IPS-15b (cell line): ENCODE results near the gene IZUMO1.
"Not testable (repeated sequence)": the region's sequence is repeated elsewhere in the genome, so short reads cannot be mapped to it uniquely, and the experiment has no call there.

ENCODE experiments used
- H3K27me3 ChIP-seq: one replicate; pipeline ENCODE4 v1.6.1; 2013; ENCODE audit warnings: low read length; ENCODE audit not compliant: control insufficient read depth, insufficient read depth
- H3K36me3 ChIP-seq: one replicate; pipeline ENCODE4 v1.6.1; 2013; ENCODE audit warnings: low read length; ENCODE audit not compliant: control insufficient read depth, insufficient read depth
- H3K4me1 ChIP-seq: one replicate; pipeline ENCODE4 v1.6.1; 2013; ENCODE audit warnings: mild to moderate bottlenecking, low read length; ENCODE audit not compliant: control insufficient read depth, insufficient read depth
- H3K4me3 ChIP-seq: one replicate; pipeline ENCODE4 v1.5.1; 2013; ENCODE audit warnings: low read depth, low read length
- H3K9ac ChIP-seq: one replicate; pipeline ENCODE4 v1.6.1; 2013; ENCODE audit warnings: low read depth, mild to moderate bottlenecking, low read length
- H3K9me3 ChIP-seq: one replicate; pipeline ENCODE4 v1.6.1; 2013; ENCODE audit warnings: mild to moderate bottlenecking, low read length; ENCODE audit not compliant: control insufficient read depth, insufficient read depth

The IZUMO1 gene

DNA sequence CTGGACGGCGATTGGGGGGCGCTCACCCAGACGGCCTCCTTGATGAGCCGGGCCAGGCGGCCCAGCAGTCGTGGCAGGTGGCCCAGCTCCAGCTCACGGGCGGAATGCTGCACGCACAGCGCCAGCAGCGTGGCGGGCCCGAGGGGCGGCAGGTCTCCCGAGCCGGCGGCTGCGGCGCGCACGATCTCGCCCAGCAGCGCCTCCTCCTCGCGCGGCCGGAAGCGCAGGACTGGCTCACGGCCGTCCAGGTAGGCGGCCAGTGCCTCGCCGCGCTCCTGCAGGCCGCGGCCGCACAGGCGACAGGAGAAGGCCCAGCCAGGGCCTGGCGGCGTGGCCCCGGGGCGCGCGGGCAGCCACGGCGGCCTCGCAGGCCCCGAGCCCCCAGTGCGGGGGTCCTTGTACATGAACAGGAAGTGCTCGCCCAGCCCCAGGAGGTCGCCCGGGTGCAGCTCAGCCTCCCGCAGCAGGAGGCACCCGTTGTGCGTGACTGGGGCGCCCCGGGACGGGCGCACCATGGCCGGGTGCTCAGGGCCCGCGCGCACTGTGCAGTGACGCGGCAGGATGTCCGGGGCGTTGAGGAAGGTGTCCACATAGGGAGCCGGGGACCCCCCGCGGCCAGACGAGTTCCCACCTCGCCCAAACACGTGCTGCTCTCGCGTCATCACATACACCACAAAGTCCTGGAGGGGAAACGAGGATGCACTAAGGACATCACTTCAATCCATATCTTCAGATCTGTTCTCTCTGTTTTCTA, 17.6 kb downstream of the IZUMO1 start:
- no peaks in the 10 kb centered on the region for H3K4me1 ChIP-seq
- no peaks in the 10 kb centered on the region for H3K9me3 ChIP-seq
- H3K36me3 ChIP-seq: peaks cover 3% of the 10 kb centered on the region
- no peak overlapping the region for H3K9ac ChIP-seq
- H3K27me3 ChIP-seq: no peaks in the 10 kb centered on the region
- peak overlapping the region; percentile 52 for H3K4me3 ChIP-seq

DNA sequence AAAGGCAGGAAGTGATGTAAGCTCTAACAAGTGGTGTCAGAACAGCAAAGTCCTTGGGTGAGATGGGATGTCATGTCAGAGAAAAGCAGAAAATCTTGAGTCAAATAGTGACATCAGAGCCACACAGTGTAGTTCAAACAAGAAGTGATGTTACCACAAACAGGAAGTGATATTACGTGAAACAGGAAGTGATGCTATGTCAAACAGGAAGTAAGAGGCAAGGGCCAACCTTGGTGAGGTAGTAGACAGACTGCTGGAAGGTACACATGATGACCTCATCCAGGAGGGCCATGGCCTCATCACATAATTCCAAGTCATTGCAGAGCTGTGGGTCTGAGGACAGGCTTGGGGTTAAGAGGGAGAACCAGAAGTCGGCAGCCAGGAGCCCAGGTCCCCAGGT, 20.2 kb downstream of the IZUMO1 start:
- Histone ChIP-seq H3K9me3 (no peaks in the 10 kb centered on the region), H3K27me3 (no peaks in the 10 kb centered on the region), H3K9ac (no peak overlapping the region), H3K4me1 (no peaks in the 10 kb centered on the region), H3K4me3 (no peak overlapping the region), H3K36me3 (no peaks in the 10 kb centered on the region)

GRCh38 chr19:48724796-48725753, 21.6 kb downstream of the IZUMO1 start:
- no peak overlapping the region for H3K9ac ChIP-seq
- no peaks in the 10 kb centered on the region for H3K9me3 ChIP-seq
- no peak overlapping the region for H3K4me3 ChIP-seq
- no peaks in the 10 kb centered on the region for H3K4me1 ChIP-seq
- H3K36me3 ChIP-seq: no peaks in the 10 kb centered on the region
- no peaks in the 10 kb centered on the region for H3K27me3 ChIP-seq

DNA sequence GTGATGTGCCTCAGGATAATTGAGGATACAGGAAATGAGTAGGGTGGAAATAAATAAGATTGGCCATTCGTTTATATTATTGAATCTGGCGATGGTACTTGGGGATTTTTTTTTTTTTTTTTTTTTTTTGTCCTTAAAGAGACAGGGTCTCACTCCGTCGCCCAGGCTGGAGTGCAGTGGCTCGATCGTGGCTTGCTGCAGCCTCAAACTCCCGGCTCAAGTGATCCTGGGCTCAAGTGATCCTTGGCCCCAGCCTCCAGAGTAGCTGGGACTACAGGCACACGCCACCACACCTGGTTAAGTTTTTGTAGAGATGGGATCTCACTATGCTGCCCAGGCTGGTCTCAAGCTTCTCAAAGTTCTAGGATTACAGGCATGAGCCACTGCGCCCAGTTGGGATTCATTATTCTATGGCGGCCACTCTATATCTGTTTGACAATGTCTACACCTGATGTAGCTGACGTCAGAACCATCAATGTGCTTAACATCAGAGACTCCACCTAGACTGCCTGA, 24.5 kb downstream of the IZUMO1 start:
- no peaks in the 10 kb centered on the region for H3K36me3 ChIP-seq
- H3K27me3 ChIP-seq: no peaks in the 10 kb centered on the region
- peaks cover 7% of the 10 kb centered on the region for H3K4me1 ChIP-seq
- no peaks in the 10 kb centered on the region for H3K9me3 ChIP-seq
- H3K4me3 ChIP-seq: no peak overlapping the region
- no peak overlapping the region for H3K9ac ChIP-seq

DNA sequence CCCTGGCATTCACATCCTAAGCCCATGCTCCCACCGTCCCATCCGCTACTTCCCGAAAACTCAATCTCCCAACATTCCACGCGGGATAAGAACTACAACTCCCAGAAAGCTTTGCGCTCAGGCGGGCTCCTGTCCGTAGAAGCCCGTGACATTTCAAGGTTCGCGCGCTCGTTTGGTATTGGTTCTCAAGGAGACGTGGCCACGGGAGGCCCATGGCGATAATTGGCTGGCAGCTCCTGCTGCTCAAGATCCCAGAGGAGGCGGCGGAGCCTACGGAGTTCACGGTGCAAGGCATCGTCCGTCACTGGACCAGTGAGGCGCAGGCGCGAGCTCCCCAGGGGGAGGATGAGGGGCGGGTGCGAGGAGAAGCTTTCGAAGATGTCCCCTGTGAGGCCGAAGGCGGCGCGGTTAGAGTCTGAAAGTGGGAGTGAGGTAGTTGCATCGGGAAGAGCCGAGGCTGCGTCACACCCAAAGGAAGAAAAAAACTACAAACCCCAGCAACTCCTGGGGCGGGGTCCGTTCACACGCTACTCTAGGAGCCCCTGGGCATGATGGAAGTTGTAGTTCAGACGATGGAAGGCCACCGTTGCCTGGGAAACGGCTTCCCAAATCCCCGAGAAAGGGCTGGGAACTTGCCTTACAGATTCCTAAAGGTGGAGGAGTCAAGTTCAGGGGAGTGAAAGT, 26.0 kb downstream of the IZUMO1 start:
- H3K4me1 ChIP-seq: peaks cover 10% of the 10 kb centered on the region
- no peaks in the 10 kb centered on the region for H3K9me3 ChIP-seq
- peak overlapping the region; percentile 84 for H3K4me3 ChIP-seq
- H3K36me3 ChIP-seq: no peaks in the 10 kb centered on the region
- peak overlapping the region; percentile 70 for H3K9ac ChIP-seq
- no peaks in the 10 kb centered on the region for H3K27me3 ChIP-seq

- Histone ChIP-seq H3K36me3 (no peaks in the 10 kb centered on the region), H3K27me3 (no peaks in the 10 kb centered on the region), H3K4me1 (peaks cover 10% of the 10 kb centered on the region), H3K9ac (no peak overlapping the region), H3K4me3 (peak overlapping the region; percentile 84), H3K9me3 (no peaks in the 10 kb centered on the region)
Measured at GRCh38 chr19:48720251-48720612, 26.5 kb downstream of the IZUMO1 start.

- no peaks in the 10 kb centered on the region for H3K9me3 ChIP-seq
- no peaks in the 10 kb centered on the region for H3K27me3 ChIP-seq
- H3K4me1 ChIP-seq: peaks cover 12% of the 10 kb centered on the region
- H3K9ac ChIP-seq: no peak within 1 kb of the TSS
- H3K4me3 ChIP-seq: peak within 1 kb of the TSS; percentile 84
- no peaks in the 10 kb centered on the region for H3K36me3 ChIP-seq
Measured at GRCh38 chr19:48719263-48720171, 27.2 kb downstream of the IZUMO1 start, which contains the start of gene MAMSTR. Gene MAMSTR (minus strand): TSS chr19:48719725. CDS start chr19:48719031, 694 bp downstream.

GRCh38 chr19:48718711-48719231, 27.9 kb downstream of the IZUMO1 start:
- Histone ChIP-seq H3K4me3 (peak overlapping the region; percentile 84), H3K9ac (no peak overlapping the region), H3K4me1 (peaks cover 12% of the 10 kb centered on the region), H3K9me3 (no peaks in the 10 kb centered on the region), H3K36me3 (no peaks in the 10 kb centered on the region), H3K27me3 (no peaks in the 10 kb centered on the region)

DNA sequence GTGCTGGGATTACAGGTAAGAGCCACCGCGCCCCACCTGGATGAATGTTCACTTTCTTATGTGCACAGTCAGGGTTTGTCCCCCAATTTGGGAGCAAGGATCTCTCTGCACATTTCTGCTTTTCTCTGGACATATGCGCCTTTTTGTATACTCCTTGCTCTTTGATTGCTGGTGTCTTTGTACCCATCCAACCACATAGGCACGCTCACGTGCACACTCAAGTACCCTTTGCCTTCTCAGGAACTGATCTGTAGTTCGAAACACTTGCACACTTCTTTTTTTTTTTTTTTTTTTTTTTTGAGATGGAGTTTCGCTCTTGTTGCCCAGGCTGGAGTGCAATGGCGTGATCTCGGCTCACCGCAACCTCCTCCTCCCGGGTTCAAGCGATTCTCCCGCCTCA, 28.6 kb downstream of the IZUMO1 start:
- not testable (repeated sequence) for H3K27me3 ChIP-seq, H3K36me3 ChIP-seq, H3K9me3 ChIP-seq, H3K9ac ChIP-seq, H3K4me3 ChIP-seq
- H3K4me1 ChIP-seq: peaks cover 12% of the 10 kb centered on the region

GRCh38 chr19:48716562-48717291, 30.0 kb downstream of the IZUMO1 start:
- Histone ChIP-seq H3K9ac (no peak overlapping the region), H3K9me3 (no peaks in the 10 kb centered on the region), H3K4me3 (peak overlapping the region; percentile 41), H3K36me3 (no peaks in the 10 kb centered on the region), H3K4me1 (peaks cover 12% of the 10 kb centered on the region), H3K27me3 (no peaks in the 10 kb centered on the region)
